Midbrain (tissue), 1 donor: ENCODE data around the gene KIAA0232.
"Not testable (repeated sequence)": the region's sequence is repeated elsewhere in the genome, so short reads cannot be mapped to it uniquely, and the experiment has no call there.

ENCODE experiments used
- DNase-seq: peaks from one replicate; lab custom pipeline; 2025; lab: John Stamatoyannopoulos, UW

KIAA0232 gene

DNA sequence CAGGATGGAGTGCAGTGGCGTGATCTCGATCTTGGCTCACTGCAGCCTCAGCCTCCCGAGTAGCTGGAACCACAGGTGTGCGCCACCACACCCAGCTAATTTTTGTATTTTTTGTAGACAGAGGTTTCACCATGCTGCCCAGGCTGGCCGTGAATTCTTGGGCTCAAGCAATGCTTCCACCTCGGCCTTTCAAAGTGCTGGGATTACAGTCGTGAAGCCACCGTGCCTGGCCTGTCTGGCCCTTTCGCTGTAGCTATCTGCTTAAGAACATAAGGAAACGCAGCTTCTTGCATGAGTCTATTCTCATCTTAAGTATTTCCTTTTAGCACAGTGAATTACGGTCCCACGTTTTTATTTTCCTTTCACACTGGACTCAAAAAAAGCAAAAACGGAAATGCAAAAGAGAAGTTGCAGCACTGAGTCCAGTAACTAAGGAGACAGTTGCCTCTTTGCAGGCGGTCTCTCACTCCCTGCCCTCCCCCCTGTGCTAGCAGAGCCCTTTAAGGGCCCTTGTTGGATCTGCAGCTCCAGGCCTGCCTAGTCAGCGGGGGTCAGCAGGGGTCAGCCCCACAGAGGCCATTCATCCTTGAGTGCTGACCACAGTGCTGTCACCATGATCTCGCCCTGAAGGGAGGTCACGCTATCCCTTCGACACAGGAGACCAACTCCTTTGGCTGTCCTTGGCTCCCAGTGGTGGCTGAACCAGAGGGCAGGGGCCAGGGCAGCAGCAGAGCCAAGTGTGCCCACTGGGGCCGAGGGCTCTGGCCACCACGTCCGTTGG is 105.3 kb downstream of the KIAA0232 start:
- DNase-seq: peak; percentile 27

DNA sequence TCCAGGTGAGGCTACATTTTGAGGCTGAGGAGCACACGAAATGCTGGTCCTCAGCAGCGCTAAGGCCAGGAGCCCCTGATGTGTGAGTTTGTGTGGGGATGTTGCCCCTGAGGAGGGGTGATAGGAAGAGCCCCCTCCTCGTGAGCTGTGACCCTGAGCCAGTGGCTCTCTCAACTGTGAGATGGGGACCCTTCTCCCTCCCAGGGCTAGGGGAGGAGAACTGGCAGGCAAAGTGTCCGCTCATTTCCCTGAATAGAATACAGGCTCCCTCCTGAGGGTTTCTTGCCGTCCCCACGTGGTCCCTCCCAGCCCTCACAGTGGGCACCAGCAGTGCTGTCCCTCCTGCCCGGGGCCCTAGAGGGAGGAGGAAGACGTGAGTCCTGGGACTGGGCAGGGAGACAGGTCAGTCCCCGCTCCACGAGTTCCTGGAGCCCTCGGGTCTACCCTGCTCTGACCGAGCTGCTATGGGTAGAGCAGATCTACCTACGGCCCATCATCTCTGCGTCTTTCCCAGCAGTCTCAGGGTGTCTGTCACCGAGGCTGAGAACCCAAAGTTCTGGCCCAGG is 106.1 kb downstream of the KIAA0232 start:
- DNase-seq: no peak

DNA sequence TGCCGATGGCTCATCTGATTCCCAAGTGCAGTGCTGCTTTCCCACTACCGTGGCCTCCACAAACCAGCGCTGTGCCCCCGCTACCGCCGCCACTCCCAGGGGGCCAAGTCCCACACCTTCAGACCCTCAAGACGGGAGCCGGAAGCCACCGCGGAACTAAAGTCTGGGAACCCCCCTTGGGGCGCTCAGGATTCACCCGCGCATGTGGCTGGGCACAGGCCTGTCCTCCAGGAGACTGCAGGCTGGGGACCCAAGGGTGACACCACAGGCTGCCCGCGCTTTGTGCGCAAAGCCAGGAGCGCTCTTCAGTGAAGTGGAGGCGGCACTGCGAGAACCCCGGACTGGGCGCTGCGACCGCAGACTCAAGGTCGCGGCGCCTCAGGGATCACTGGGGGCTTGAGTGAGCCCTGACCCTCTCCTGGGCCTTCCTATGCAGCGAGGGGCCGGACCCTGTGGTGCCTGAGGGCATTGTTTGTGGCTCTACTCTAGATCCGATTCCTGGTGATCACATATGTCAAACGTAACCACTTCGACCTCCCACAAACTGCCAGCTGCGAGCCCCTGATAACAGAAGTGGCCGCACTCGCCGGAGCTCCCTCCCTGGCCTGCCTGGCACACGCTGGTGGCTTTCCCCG is 106.7 kb downstream of the KIAA0232 start:
- no peak for DNase-seq

DNA sequence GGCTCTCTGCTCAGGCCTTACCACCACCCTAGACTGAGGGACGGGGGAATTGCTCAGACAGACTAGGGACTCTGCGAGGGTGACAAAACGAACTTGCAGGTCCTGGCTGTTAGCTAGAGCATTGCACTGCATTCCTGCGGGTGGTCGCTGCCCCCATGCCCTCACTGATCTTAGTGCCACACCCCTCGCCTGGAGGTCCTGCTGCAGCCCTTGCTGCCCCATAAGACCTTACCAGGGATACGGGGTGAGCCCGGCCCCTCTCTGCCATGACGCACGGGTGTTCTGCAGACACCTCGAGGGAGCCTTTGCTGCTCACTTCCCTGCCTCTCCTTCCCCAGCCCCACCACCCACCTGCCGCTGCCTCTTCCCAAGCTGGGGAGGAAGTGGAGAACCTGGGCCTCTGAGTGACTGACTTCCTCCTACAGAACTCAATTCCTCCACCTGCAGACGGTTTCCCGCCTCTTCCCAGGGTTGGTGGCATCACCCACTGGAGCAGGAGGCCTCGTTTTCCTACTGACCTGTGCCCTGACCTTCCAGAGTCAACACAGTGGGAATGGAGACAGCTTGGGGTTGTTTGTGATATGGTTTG is 107.3 kb downstream of the KIAA0232 start:
- DNase-seq: no peak

DNA sequence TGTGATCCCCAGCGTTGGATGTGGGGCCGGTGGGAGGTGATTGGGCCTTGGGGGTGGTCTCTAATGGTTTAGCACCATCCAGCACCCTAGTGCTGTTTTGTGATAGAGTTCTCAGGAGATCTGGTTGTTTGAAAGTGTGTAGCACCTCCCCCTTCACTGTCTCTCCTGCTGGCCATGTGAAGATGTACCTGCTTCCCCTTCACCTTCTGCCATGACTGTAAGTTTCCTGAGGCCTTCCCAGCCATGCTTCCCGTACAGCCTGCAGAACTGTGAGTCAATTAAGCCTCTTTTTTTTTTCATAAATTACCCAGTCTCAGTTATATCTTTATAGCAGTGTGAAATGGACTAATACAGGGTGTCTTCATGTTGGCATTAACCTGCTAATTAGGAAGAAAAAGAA is 107.8 kb downstream of the KIAA0232 start:
- no peak for DNase-seq

DNA sequence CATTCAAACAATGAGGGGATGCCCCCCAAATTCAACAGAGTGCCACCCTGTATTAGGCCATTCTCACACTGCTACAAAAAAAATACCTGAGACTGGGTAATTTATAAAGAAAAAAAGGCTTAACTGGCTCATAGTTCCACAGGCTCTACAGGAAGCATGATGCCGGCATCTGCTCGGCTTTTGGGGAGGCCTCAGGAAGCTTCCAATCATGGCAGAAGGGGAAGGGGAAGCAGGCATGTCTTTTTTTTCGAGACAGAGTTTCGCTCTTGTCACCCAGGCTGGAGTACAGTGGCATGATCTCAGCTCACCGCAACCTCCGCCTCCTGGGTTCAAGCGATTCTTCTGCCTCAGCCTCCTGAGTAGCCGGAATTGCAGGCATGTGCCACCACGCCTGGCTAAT is 108.4 kb downstream of the KIAA0232 start:
- DNase-seq: not testable (repeated sequence)

DNA sequence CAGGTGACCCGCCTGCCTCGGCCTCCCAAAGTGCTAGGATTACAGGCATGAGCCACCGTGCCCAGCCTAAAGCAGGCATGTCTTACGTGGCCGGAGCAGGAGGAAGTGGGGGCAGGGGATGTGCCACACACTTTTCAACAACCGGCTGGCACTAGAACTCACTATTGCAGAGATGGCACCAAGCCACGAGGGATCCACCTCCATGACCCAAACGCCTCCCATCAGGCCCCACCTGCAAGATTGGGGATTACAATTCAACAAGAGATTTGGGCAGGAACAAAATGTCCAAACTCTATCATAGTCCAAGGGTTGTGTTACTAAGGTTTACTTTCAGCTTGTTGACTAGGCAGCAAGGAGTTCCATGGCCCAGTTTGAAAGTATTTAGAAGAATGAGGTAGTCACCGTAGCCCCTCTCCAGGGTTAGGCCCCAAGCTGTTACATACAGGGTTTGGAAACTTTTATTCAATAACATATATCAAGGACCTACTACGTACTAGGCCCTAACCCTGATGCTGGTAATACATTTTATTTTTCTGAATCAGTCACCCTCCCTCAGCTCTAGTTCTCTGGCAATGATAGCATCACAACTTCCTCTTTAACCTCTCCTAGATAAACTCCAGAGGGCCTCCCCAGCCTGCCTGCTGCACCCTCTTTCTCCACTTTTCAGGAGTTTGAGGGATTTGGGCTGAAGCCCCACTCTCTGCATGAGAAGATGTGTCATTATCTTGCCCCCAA is 109.1 kb downstream of the KIAA0232 start:
- DNase-seq: no peak

DNA sequence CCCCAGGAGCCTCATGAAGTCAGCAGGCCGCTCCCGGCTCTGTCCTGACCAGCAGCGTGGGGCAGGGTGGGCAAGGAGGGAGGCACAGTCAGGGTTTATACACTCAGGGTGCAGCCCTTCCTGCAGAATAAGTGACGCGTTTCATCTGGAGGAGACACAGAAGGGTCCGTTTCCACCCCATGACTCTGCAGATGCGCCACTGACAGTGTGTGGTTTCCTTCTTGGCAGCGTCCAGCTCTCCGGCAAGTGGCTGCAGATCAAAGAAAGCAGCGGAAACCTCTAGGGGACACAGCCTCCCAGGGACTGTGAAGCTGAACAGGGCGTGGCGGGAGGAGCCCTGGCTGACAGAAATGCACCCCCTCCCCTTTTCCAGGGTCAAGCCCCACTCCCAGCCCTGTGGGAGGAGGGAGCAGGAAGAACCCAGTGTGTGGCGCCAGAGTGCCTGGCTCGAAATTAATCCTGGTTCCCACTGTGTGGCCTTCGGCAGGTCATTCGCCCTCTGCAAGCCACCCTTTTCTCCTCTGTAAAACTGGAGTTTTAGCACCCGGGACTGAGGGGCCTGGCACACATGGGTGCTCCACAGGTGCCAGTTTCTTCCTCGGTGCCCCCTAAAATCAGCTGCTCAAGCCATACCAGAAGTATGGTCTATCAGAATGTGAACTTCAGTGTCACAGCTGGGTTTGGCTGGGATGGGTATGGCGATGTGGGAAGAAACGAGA is 109.8 kb downstream of the KIAA0232 start:
- peak; percentile 24 for DNase-seq

DNA sequence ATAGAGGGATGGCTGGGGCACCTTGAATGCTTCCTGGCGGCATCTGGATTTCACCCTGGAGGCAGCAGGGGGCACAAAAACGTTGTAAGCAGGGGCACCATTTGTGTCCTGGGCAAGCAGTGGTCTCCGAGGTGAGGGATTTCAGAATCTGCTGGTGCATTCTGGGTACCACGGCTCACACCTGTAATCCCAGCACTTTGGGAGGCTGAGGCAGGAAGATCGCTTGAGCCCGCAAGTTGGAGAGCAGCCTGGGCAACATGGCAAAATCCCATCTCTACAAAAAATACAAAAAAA is 110.3 kb downstream of the KIAA0232 start:
- DNase-seq: no peak

DNA sequence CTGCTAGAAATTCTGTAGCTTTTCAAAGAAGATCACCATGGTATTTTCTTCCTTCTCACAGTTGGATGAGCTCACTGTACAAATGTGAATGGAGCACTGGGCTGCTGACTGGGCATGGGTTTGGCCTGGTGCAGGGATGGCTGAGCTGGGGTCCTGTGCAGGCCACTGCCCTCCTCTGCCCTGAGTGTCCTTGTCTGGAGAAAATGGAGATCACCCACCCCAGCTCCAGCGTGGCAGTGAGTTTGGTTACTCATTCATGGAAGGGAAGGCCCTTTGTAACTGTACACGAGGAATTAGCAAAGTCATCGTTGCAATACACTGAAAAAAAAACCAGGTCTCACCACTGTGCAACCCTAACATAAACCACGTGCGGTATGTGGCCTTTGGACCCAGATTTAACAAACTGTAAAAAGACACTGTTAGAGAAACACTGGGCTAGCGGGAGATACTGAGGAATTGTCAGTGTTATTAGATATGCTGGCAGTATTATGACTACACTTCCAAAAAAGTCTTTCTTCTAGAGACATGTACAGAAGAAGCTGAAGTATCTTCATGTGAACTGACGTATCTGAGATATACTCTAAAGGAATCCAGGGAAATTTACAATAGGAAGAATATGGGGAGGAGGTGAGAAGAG is 111.0 kb downstream of the KIAA0232 start:
- no peak for DNase-seq

DNA sequence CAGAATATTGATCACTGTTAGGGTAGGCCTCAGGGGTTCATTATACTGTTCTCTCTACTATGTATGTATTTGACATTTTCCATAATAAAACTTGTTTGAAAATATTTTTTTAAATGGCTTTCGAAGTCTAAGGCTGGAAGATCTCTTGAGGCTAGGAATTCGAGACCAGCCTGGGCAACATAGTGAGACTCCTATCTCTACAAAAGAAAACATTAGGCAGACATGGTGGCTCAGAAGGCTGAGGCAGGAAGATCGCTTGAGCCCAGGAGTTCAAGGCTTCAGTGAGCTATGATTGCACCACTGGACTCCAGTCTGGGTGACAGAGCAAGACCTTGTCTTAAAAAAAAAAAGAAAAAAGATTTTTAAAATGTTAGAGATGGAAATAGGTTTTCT is 111.6 kb downstream of the KIAA0232 start:
- DNase-seq: no peak

DNA sequence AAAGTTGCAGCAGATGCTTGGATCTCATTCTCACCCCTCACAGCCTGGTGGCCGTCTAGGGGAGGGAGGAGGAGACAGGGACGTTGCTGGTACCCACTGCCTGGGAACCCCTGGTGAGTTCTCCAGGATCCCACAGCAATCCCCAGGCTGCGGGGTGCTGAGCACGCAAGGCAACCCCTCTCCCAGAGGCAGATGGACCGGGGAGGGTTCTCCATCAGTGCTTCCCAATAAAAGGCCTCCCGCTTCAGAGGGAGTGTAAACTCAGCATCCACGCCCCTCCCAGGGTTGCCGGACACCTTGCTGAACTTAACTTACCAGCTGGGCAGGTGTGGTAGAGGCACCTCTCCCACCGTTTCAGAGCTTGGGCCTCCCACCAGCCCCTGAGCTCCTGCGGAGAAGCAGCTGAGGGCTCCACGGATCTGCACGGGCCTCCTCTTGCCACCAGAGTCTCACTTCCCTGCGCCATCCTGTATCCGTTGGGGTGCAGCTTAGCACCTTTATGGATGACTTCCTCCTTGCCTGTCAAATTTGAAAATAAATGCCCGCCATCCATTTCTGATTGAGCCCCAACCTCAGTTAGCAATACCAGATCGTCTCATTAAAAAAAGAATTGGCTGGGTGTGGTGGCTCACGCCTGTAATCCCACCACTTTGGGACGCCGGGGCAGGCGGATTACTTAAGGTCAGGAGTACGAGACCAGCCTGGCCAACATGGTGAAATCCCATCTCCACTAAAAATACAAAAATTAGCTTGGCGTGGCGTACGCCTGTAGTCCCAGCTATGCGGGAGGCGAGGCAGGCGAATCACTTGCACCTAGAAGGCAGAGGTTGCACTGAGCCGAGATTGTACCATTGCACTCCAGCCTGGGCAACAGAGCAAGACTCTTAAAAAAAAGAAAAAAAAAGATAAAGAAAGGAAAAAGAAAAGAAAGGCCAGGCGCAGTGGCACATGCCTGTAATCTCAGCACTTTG is 112.3 kb downstream of the KIAA0232 start:
- DNase-seq: no peak

DNA sequence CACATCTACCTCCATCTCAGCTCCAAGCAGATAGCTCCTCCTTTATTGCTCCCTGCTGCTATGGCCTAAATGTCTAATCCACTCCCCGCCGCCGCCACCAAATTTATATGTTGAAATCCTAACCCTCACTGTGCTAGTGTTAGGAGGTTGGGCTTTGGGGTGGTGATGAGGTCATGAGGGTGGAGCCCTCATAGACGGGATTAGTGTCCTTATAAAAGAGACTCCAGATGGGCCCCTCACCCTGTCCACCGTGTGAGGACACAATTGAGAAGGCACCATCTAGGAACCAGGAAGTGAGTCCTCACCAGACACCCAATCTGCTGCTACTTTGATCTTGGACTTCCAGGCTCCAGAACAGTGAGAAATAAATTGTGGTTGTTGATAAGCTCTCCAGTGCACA is 113.5 kb downstream of the KIAA0232 start:
- DNase-seq: no peak

DNA sequence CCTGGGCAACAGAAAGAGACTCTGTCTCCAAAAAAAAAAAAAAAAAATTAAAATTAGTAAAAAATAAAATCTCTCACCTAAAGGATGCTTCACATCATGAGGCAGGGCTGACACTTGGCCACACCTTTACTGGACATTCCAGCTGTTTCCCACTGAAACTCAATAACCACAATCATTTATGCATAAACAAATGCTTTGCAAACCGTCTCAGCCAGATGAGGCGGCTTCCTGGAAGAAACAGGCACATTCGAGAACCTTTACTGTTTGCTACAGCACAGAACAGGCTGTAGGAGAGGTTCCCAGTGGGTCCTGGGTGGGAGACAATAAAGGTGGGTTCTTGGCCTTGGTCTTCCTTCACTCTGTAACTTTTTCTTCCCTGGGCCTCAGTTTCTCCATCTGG is 116.2 kb downstream of the KIAA0232 start:
- no peak for DNase-seq

DNA sequence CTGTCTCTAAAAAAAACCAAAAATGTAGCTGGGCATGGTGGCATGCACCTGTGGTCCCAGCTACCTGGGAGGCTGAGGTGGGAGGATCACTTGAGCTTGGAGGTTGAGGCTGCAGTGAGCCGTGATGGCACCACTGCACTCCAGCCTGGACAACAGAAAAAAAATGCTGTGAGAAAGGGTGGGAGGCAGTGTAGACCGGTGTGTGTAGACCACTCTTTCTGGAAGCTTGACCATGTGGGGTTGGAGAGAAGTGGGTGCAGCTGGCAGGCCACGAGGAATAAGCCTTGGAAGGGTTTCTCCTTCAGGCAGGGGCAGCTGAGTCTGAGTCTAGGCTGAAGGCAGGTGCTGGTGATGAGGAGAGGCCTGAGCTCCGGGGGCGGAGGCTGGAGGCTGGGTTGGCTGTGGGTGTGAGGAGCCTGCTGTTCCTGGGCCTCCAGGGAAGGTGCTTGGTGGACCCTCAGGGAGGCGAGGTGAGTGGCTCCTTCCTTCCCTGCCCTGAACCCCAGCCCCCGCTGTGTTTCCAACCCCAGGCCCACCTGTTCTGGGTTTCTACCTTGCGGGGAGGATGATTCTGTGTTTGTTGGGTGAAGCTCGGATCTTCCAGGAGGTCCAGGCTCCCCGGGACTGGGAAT is 117.8 kb downstream of the KIAA0232 start:
- no peak for DNase-seq

DNA sequence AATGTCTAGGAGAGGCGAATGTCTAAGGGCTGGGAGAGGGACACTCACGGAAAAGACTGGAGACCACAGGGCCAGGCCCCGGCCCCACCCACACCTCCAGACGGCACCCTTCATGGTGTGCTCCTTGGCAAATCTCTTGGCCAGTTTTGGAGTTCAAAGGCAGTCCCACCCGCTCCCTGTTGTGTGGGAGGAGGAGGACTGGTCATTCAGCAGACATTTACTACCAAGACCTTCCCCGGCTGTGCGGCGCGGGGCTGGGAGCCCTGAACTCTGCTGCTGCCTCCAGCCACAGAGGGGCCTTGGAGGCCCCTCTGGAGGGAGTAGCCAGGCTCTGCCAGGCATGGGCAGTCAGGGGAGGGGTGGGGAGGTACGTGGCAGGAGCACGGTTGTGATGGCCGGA is 118.4 kb downstream of the KIAA0232 start:
- DNase-seq: no peak

DNA sequence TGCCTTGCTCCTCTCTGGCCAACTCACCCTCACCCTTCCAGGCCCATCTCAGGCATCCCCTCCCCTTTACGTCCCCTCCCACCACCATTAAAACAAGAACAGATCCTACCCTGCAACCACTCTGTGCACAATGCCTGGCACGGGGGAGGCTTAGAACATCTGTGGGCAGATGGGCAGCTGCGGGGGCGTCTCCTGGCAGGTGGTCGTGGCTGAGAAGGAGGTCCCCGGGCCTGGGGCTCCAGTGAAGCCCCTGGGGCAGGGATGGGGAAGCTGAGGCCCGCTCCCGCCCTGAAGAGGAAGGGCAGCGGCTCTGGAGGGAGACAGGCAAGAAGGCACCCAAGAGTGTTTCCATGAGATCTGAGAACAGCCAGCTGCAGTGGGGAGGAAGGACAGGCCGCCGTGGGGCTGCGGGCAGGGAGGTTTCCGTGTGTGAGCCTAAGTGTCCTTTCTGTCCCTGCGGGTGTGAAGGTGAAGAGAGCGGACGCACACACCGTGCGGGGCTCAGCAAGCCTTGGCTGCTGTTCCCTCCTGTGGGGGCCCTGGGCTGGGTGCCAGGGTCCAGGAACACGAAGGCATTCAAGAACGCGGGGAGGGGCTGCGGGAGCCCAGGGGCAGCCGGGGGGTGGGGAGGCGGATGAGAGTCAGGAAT is 119.3 kb downstream of the KIAA0232 start:
- DNase-seq: no peak

DNA sequence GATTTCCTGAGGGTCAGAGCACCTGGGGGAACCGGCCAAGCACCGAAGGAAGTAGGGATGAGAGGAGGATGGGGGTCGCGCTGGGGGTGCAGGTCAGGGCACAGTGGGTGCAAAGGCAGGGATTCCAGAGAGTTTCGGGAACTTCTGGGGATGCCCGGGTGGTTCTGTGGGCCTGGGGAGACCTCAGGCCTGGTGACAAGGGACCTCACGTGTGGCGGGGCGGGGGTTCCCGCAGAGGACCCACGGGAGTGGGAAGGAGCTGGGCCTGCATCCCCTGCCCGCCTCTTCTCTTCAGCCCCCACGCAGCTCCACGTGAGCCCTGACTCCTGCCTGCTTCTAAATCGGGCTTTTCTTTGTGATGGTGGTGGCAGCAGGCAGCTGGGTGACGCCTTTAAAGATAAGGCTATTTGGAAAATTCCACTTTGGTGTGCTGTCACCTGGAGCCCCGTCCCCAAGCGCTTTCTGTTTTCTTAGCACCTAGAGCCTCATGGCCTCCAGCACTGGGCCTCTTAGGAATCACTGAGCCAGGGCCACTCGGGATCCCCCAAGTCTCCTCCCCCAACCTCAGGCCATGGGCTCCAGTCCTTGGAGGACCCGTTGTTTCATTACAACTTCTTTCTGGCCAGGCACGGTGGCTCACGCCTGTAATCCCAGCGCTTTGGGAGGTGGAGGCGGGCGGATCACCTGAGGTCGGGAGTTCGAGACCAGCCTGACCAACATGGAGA is 120.0 kb downstream of the KIAA0232 start:
- DNase-seq: no peak
